NCI-H82 treated with DMSO at 0.1 percent for 48 hours (cell line): ENCODE data around the gene KLF15.

Experiments
- DNase-seq: peaks from one replicate; lab custom pipeline; 2025; ENCODE audit not compliant: unreplicated experiment; lab: John Stamatoyannopoulos, UW

The KLF15 gene

GRCh38 chr3:126389794-126390146 is 32.6 kb upstream of the KLF15 start:
- DNase-seq, result no peak

GRCh38 chr3:126389112-126389793 is 32.0 kb upstream of the KLF15 start:
- peak; percentile 11 for DNase-seq

- no peak for DNase-seq
Measured at GRCh38 chr3:126381966-126382365, 24.8 kb upstream of the KLF15 start.

GRCh38 chr3:126380011-126380768 is 23.0 kb upstream of the KLF15 start:
- DNase-seq, result no peak

GRCh38 chr3:126378341-126378751 is 21.1 kb upstream of the KLF15 start:
- no peak for DNase-seq

- no peak for DNase-seq
Measured at GRCh38 chr3:126377211-126377610, 20.0 kb upstream of the KLF15 start.

- DNase-seq, result no peak
Measured at GRCh38 chr3:126376444-126376843, 19.2 kb upstream of the KLF15 start.

- no peak for DNase-seq
Measured at GRCh38 chr3:126375835-126376331, 18.7 kb upstream of the KLF15 start.

- DNase-seq, result no peak
Measured at GRCh38 chr3:126373682-126374601, 16.7 kb upstream of the KLF15 start.

- DNase-seq, result no peak
Measured at GRCh38 chr3:126373146-126373613, 16.0 kb upstream of the KLF15 start.

GRCh38 chr3:126372413-126373145 is 15.4 kb upstream of the KLF15 start:
- DNase-seq, result no peak

- no peak for DNase-seq
Measured at GRCh38 chr3:126371096-126371705, 14.0 kb upstream of the KLF15 start.

GRCh38 chr3:126370606-126371005 is 13.4 kb upstream of the KLF15 start:
- no peak for DNase-seq

- DNase-seq, result no peak
Measured at GRCh38 chr3:126370055-126370454, 12.8 kb upstream of the KLF15 start.

GRCh38 chr3:126369490-126369889 is 12.3 kb upstream of the KLF15 start:
- no peak for DNase-seq

GRCh38 chr3:126367316-126367805 is 10.2 kb upstream of the KLF15 start:
- DNase-seq, result no peak

- no peak for DNase-seq
Measured at GRCh38 chr3:126365351-126366277, 8.4 kb upstream of the KLF15 start.

GRCh38 chr3:126364731-126365301 is 7.6 kb upstream of the KLF15 start:
- no peak for DNase-seq
